NB4 (cell line): ENCODE results near the gene CITED1.
A peak's percentile ranks its signal among the peaks of the same experiment; 100 is the strongest.

ENCODE experiments used
- DNase-seq: peaks from one replicate; pipeline ENCODE4 v3.0.0; 2010; ENCODE audit warnings: low read depth
- H3K4me3 ChIP-seq: one replicate; pipeline ENCODE4 v1.5.1; 2011; ENCODE audit warnings: mild to moderate bottlenecking, low read depth, low read length, moderate library complexity
- CTCF ChIP-seq: IDR thresholded peaks from one replicate; pipeline ENCODE4 v1.5.1; 2012; ENCODE audit warnings: low read depth, low read length
- MAX ChIP-seq: IDR thresholded peaks from 2 replicates; pipeline ENCODE4 v1.6.1; 2011; ENCODE audit warnings: low read depth, low read length
- MYC ChIP-seq: IDR thresholded peaks from 2 replicates; pipeline ENCODE4 v1.6.1; 2011; ENCODE audit warnings: low read depth, low read length
- POLR2A ChIP-seq: IDR thresholded peaks from 2 replicates; pipeline ENCODE4 v1.6.1; 2011; ENCODE audit warnings: mild to moderate bottlenecking; ENCODE audit not compliant: insufficient read length; ENCODE audit errors: extremely low read depth

The CITED1 gene

GRCh38 chrX:72280321-72280845 is 25.3 kb downstream of the CITED1 start:
- H3K4me3 ChIP-seq: no peak overlapping the region
- no peak for TF ChIP-seq POLR2A
- no peak for TF ChIP-seq MYC
- TF ChIP-seq CTCF: no peak
- no peak for TF ChIP-seq MAX
- DNase-seq: no peak

DNA sequence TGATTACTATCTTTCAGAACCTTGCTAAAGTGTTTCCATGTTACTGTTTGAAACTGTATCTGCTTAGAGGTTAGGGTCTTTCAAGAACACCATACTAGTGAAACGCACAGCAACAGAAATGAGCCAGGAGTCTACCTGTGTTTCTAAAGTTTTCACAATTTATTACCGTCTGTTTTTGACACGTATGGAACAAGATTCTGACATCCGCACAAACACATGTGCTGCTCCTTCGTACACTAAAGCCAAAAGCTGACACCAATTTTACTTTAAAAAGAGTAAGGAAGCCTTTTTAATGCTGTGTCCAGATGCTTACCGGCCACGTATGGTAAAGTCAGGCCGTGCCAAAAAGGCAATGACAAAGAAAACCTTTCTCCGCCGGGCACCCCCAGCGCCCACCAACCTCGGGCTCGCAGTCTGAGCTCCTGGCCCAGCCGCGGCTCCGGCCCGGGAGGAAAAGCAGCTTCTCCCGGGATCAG is 29.2 kb downstream of the CITED1 start:
- no peak for DNase-seq
- no peak for TF ChIP-seq POLR2A
- no peak for TF ChIP-seq CTCF
- TF ChIP-seq MYC: no peak
- no peak; the same call in 1 of the 2 replicates for TF ChIP-seq MAX
- peak overlapping the region; percentile 99 for H3K4me3 ChIP-seq

DNA sequence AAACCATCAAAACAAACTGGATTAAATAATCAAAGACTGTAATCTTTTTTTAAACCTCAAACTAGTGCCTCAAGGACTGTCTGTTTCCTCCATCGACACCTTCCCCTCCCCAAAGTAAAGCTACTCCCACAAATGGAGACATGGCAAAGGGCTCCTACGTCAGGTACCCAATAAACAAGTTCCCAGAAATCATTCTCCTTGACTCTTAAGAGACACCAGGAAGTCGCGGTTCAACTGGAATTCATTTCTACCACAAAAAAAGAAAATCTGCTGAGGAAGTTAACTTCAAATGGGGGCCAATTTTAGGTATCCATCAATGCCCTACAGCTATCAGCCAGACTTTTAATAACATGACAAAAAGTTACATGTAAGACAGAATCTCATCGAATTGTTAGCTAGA is 31.2 kb downstream of the CITED1 start:
- TF ChIP-seq POLR2A (no peak), MYC (no peak), CTCF (no peak), MAX (no peak)
- peak overlapping the region; percentile 99 for H3K4me3 ChIP-seq
- no peak for DNase-seq

- DNase-seq: no peak
- TF ChIP-seq MYC (no peak), POLR2A (no peak), CTCF (no peak), MAX (no peak)
- H3K4me3 ChIP-seq: peak overlapping the region; percentile 99
Measured at GRCh38 chrX:72273718-72274117, 32.0 kb downstream of the CITED1 start.

DNA sequence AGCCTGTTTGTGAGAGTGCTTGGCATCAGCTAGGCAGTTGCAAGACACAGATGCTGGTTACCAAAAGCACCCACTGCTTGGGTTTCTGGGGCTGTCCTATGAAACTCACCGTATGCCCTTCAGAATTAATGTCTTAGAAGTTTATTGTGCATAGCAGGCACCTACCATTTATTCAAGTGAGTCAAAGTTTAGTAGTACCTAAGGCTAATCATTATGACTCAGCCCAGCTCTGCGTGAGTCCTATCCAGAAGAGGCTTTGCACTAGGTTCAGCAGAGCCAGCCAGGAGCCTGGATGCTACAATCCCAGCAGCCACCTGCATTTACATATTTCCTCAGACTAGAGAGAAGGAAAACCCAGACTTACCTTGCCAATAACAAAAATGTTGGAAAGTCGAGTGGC is 32.8 kb downstream of the CITED1 start:
- TF ChIP-seq CTCF (no peak), POLR2A (no peak), MAX (no peak), MYC (no peak)
- H3K4me3 ChIP-seq: no peak overlapping the region
- no peak for DNase-seq

DNA sequence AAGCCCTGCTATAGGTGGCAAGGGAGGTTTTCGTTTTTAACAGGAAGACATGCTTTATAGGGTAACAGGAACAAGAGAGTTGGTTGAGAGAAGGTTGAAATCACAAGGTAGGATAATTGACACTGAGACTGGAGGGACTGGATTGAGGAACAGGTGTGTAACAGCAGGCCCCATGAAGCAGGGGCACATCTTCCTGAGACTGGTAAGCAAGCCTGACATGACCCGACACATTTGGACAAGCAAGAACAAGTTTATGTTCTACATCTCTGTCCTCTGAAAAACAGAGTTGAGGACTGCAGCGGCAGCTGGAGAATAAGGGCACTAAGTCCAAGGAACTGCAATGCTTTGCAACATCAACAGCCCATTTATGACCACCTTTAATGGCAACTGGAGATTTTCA is 33.9 kb downstream of the CITED1 start:
- DNase-seq: no peak
- TF ChIP-seq MYC: no peak
- TF ChIP-seq CTCF: no peak
- TF ChIP-seq POLR2A: no peak
- no peak for TF ChIP-seq MAX
- no peak overlapping the region for H3K4me3 ChIP-seq
